IMR-90 (cell line): ENCODE results near the gene RFTN1. TPM values are rescaled to one million over a fixed set of nuclear protein-coding genes. Genes with fewer than 3 reads are reported as not detected.

ENCODE experiments used
- ATAC-seq: fragments of 200-7000 bp; cut with Tn5 transposase; 2 replicates; pipeline ENCODE4 v1.9.1; 2020; ENCODE audit warnings: low read depth, mild to moderate bottlenecking, moderate library complexity
- BruUV-seq: library from RNA; stranded (reverse); fragments of 400-500 nt; replicated peaks from 2 replicates; lab custom pipeline; 2021; lab: Mats Ljungman, UMichigan
- CTCF ChIA-PET: fragments of 300-600 bp; formaldehyde crosslinking; extraction: SDS; loops from one replicate; lab custom pipeline; 2021; ENCODE audit warnings: antibody characterized with exemption; lab: Yijun Ruan, JAX
- POLR2A ChIA-PET: fragments of 300-600 bp; sonication (Branson Sonifier 250); formaldehyde crosslinking; loops from one replicate; lab custom pipeline; 2022; ENCODE audit warnings: antibody characterized with exemption; ENCODE audit not compliant: unreplicated experiment; lab: Charles Lee
- DNase-seq: peaks from one replicate; pipeline ENCODE4 v3.0.0; 2013
- H2AFZ ChIP-seq: replicated peaks from 2 replicates; pipeline ENCODE3; 2013; ENCODE audit warnings: low read length, mild to moderate bottlenecking; ENCODE audit not compliant: poor library complexity
- H2AK5ac ChIP-seq: 2 replicates; pipeline ENCODE4 v1.6.1; 2013; ENCODE audit warnings: low read depth, low read length, inconsistent platforms
- H2AK9ac ChIP-seq: replicated peaks from 2 replicates; pipeline ENCODE3; 2013; ENCODE audit warnings: mild to moderate bottlenecking, low read depth, low read length, moderate library complexity; ENCODE audit not compliant: poor library complexity
- H2BK120ac ChIP-seq: 2 replicates; pipeline ENCODE4 v1.6.1; 2013; ENCODE audit warnings: low read depth, low read length, inconsistent platforms
- H2BK15ac ChIP-seq: 3 replicates; pipeline ENCODE4 v1.6.1; 2013; ENCODE audit warnings: low read depth, low read length, inconsistent platforms
- H2BK20ac ChIP-seq: 2 replicates; pipeline ENCODE4 v1.6.1; 2013; ENCODE audit warnings: low read depth, mild to moderate bottlenecking, inconsistent platforms, low read length, moderate library complexity
- H2BK5ac ChIP-seq: 2 replicates; pipeline ENCODE4 v1.6.1; 2013; ENCODE audit warnings: mild to moderate bottlenecking, low read depth, low read length, inconsistent platforms; ENCODE audit not compliant: poor library complexity, severe bottlenecking
- H3K14ac ChIP-seq: replicated peaks from 2 replicates; pipeline ENCODE4 v1.6.1; 2013; ENCODE audit warnings: low read depth, low read length, inconsistent platforms
- H3K18ac ChIP-seq: 2 replicates; pipeline ENCODE4 v1.6.1; 2013; ENCODE audit warnings: low read depth, low read length, control low read depth
- H3K23ac ChIP-seq: 2 replicates; pipeline ENCODE4 v1.6.1; 2013; ENCODE audit warnings: low read depth, low read length, inconsistent platforms
- H3K27ac ChIP-seq: 2 replicates; pipeline ENCODE4 v1.5.1; 2013; ENCODE audit warnings: mild to moderate bottlenecking, control low read depth, low read length; ENCODE audit not compliant: insufficient read depth
- H3K27me3 ChIP-seq: 2 replicates; pipeline ENCODE4 v1.6.1; 2013; ENCODE audit warnings: low read length; ENCODE audit not compliant: control insufficient read depth, insufficient read depth
- H3K36me3 ChIP-seq: 2 replicates; pipeline ENCODE4 v1.6.1; 2013; ENCODE audit warnings: low read length, mixed read lengths; ENCODE audit not compliant: control insufficient read depth, insufficient read depth
- H3K4ac ChIP-seq: 2 replicates; pipeline ENCODE4 v1.6.1; 2013; ENCODE audit warnings: low read depth, low read length, inconsistent platforms
- H3K4me1 ChIP-seq: 2 replicates; pipeline ENCODE4 v1.6.1; 2013; ENCODE audit warnings: low read length, mixed read lengths; ENCODE audit not compliant: control insufficient read depth, insufficient read depth
- H3K4me2 ChIP-seq: 2 replicates; pipeline ENCODE4 v1.6.1; 2013; ENCODE audit warnings: low read depth, mild to moderate bottlenecking, control low read depth, low read length, moderate library complexity
- H3K4me3 ChIP-seq: 2 replicates; pipeline ENCODE4 v1.5.1; 2013; ENCODE audit warnings: low read depth, mild to moderate bottlenecking, control low read depth, low read length, moderate library complexity; ENCODE audit not compliant: insufficient read depth
- H3K56ac ChIP-seq: 2 replicates; pipeline ENCODE4 v1.6.1; 2013; ENCODE audit warnings: low read length, inconsistent platforms; ENCODE audit not compliant: insufficient read depth; ENCODE audit errors: extremely low read depth
- H3K79me1 ChIP-seq, 2 experiments: 2 replicates each; pipeline ENCODE4 v1.6.1; 2013; ENCODE audit warnings: low read length in 2 of 2, inconsistent platforms in 1 of 2, low read depth in 1 of 2
- H3K9ac ChIP-seq: 2 replicates; pipeline ENCODE4 v1.6.1; 2013; ENCODE audit warnings: low read depth, low read length, control low read depth
- H3K9me1 ChIP-seq: 2 replicates; pipeline ENCODE4 v1.6.1; 2013; ENCODE audit warnings: low read length, inconsistent platforms; ENCODE audit not compliant: insufficient read depth
- H3K9me3 ChIP-seq: 2 replicates; pipeline ENCODE4 v1.6.1; 2013; ENCODE audit warnings: low read length; ENCODE audit not compliant: control insufficient read depth, insufficient read depth
- H4K20me1 ChIP-seq: 2 replicates; pipeline ENCODE4 v1.6.1; 2013; ENCODE audit warnings: low read length, inconsistent platforms; ENCODE audit not compliant: insufficient read depth
- H4K5ac ChIP-seq: 2 replicates; pipeline ENCODE4 v1.6.1; 2013; ENCODE audit warnings: mild to moderate bottlenecking, low read depth, low read length, control low read depth
- H4K8ac ChIP-seq, 2 experiments: 2 replicates each; pipeline ENCODE4 v1.6.1; 2013; ENCODE audit warnings: low read depth in 2 of 2, low read length in 2 of 2, control low read depth in 1 of 2, inconsistent platforms in 1 of 2
- H4K91ac ChIP-seq: 2 replicates; pipeline ENCODE4 v1.6.1; 2013; ENCODE audit warnings: low read depth, low read length, inconsistent platforms; ENCODE audit not compliant: insufficient read depth
- BHLHE40 ChIP-seq: fragments of 150-350 bp; IDR thresholded peaks from 2 replicates; pipeline ENCODE4 v1.6.1; 2016; ENCODE audit warnings: mild to moderate bottlenecking, low read depth, low read length
- CEBPB ChIP-seq: IDR thresholded peaks from 2 replicates; pipeline ENCODE4 v1.6.1; 2012; ENCODE audit warnings: low read depth, low read length, improper control_type of control experiment
- CHD1 ChIP-seq: IDR thresholded peaks from 2 replicates; pipeline ENCODE4 v1.6.1; 2012; ENCODE audit warnings: low read depth, low read length, improper control_type of control experiment
- CTCF ChIP-seq: conservative IDR thresholded peaks from 2 replicates; pipeline ENCODE4 v1.5.1; 2012; ENCODE audit warnings: mild to moderate bottlenecking, low read depth, low read length, improper control_type of control experiment
- ELK1 ChIP-seq: fragments of 150-350 bp; IDR thresholded peaks from 2 replicates; pipeline ENCODE4 v1.6.1; 2016; ENCODE audit warnings: low read depth, mild to moderate bottlenecking, low read length, moderate library complexity, borderline replicate concordance
- FOS ChIP-seq: fragments of 150-350 bp; IDR thresholded peaks from 2 replicates; pipeline ENCODE4 v1.6.1; 2016; ENCODE audit warnings: low read depth, low read length
- MAFK ChIP-seq: IDR thresholded peaks from 2 replicates; pipeline ENCODE4 v1.6.1; 2012; ENCODE audit warnings: low read depth, low read length, improper control_type of control experiment
- MAZ ChIP-seq: IDR thresholded peaks from 2 replicates; pipeline ENCODE4 v1.6.1; 2012; ENCODE audit warnings: low read depth, mild to moderate bottlenecking, low read length, improper control_type of control experiment, moderate library complexity, borderline replicate concordance
- MXI1 ChIP-seq: IDR thresholded peaks from 2 replicates; pipeline ENCODE4 v1.6.1; 2012; ENCODE audit warnings: low read depth, mild to moderate bottlenecking, low read length, moderate library complexity, borderline replicate concordance
- NFE2L2 ChIP-seq: fragments of 150-350 bp; IDR thresholded peaks from 2 replicates; pipeline ENCODE4 v1.6.1; 2016; ENCODE audit warnings: low read depth, mild to moderate bottlenecking, low read length
- POLR2A ChIP-seq: IDR thresholded peaks from 2 replicates; pipeline ENCODE4 v1.6.1; 2012; ENCODE audit warnings: mild to moderate bottlenecking, low read depth, low read length
- RAD21 ChIP-seq: IDR thresholded peaks from 2 replicates; pipeline ENCODE4 v1.6.1; 2012; ENCODE audit warnings: low read length, improper control_type of control experiment
- RCOR1 ChIP-seq: IDR thresholded peaks from 2 replicates; pipeline ENCODE4 v1.6.1; 2012; ENCODE audit warnings: mild to moderate bottlenecking, low read length, improper control_type of control experiment; ENCODE audit not compliant: insufficient replicate concordance
- RFX5 ChIP-seq: IDR thresholded peaks from 2 replicates; pipeline ENCODE4 v1.8.0; 2012; ENCODE audit warnings: low read depth, mild to moderate bottlenecking, low read length, moderate library complexity
- SMC3 ChIP-seq: fragments of 150-350 bp; IDR thresholded peaks from 2 replicates; pipeline ENCODE4 v1.6.1; 2016; ENCODE audit warnings: low read depth, mild to moderate bottlenecking, antibody characterized with exemption, low read length, moderate library complexity
- USF2 ChIP-seq: fragments of 150-350 bp; IDR thresholded peaks from 2 replicates; pipeline ENCODE4 v1.6.1; 2017; ENCODE audit warnings: mild to moderate bottlenecking, antibody characterized with exemption, low read length, low read depth
- dilution Hi-C: fragments of 300-500 bp; cut with HindIII; formaldehyde crosslinking; loops from one replicate; pipeline ENCODE4 v1.14.3; 2018; ENCODE audit warnings: low sequenced_read_pairs; ENCODE audit not compliant: unreplicated experiment
- in situ Hi-C: fragments of 300-500 bp; cut with MboI; formaldehyde crosslinking; loops from 3 replicates; pipeline ENCODE4 v1.14.3; 2019; ENCODE audit warnings: low sequenced_read_pairs, inconsistent platforms, mixed read lengths
- intact Hi-C: fragments of 100-400 bp; cut with micrococcal nuclease; formaldehyde crosslinking; loops from 2 replicates; pipeline ENCODE4 v1.10.0; 2022
- polyA plus RNA-seq, 3 experiments: library from polyadenylated mRNA; depleted of rRNA; stranded (reverse); fragments of >200 nt; gene quantifications; 2 replicates each; pipeline ENCODE4 v1.2.3, GENCODE V29; 2012; ENCODE audit warnings: low replicate concordance in 1 of 3
- total RNA-seq: library from RNA; depleted of rRNA; stranded (reverse); fragments of >200 nt; gene quantifications from 2 replicates; pipeline ENCODE4 v1.2.3, GENCODE V29; 2012

RFTN1 gene
- total and polyA plus RNA-seq, 2 of the 4 experiments (the other 2 are of a cell fraction), result 45.0 to 52.0 TPM

GRCh38 chr3:16361087-16361486 is 152.4 kb downstream of the RFTN1 start:
- dilution Hi-C loops, result no loop called here
- Histone ChIP-seq H3K23ac (no peak overlapping the region), H4K5ac (no peak overlapping the region), H3K56ac (no peak overlapping the region), H3K36me3 (peaks cover 39% of the 10 kb centered on the region), H3K9me3 (no peaks in the 10 kb centered on the region), H3K4ac (no peak overlapping the region), H3K79me1 (peaks cover 3 to 38% of the 10 kb centered on the region in 2 experiments), H2AK9ac (no peak overlapping the region), H3K4me1 (no peaks in the 10 kb centered on the region), H3K4me3 (no peak overlapping the region), H3K18ac (no peak overlapping the region), H3K9me1 (peaks cover 19% of the 10 kb centered on the region), H3K9ac (no peak overlapping the region), H2BK5ac (no peak overlapping the region), H3K27me3 (no peaks in the 10 kb centered on the region), H4K91ac (no peak overlapping the region), H4K8ac (no peak overlapping the region), H3K4me2 (no peak overlapping the region), H2BK20ac (no peak overlapping the region), H2AFZ (no peak overlapping the region), H3K14ac (no peak overlapping the region), H4K20me1 (peaks cover 3% of the 10 kb centered on the region), H2BK120ac (no peak overlapping the region), H2AK5ac (no peak overlapping the region), H2BK15ac (no peak overlapping the region), H3K27ac (no peak overlapping the region)
- BruUV-seq, result no TSS peak
- no peak for DNase-seq
- intact Hi-C loops, result no loop called here
- CTCF ChIA-PET, result no interaction called here
- in situ Hi-C loops, result no loop called here
- no peak for TF ChIP-seq MXI1
- no peak for TF ChIP-seq CEBPB
- no peak for TF ChIP-seq RFX5
- TF ChIP-seq BHLHE40, result no peak
- TF ChIP-seq RCOR1, result no peak
- TF ChIP-seq MAFK, result no peak
- TF ChIP-seq ELK1, result no peak
- no peak for TF ChIP-seq MAZ
- TF ChIP-seq RAD21, result no peak
- no peak for TF ChIP-seq USF2
- no peak for TF ChIP-seq NFE2L2
- no peak for TF ChIP-seq POLR2A
- no peak for TF ChIP-seq FOS
- no peak for TF ChIP-seq SMC3
- TF ChIP-seq CHD1, result no peak
- no peak for TF ChIP-seq CTCF
- ATAC-seq, result no peak
- POLR2A ChIA-PET, result no interaction called here
